ENCODE measurements around the gene GLP2R.

DNA sequence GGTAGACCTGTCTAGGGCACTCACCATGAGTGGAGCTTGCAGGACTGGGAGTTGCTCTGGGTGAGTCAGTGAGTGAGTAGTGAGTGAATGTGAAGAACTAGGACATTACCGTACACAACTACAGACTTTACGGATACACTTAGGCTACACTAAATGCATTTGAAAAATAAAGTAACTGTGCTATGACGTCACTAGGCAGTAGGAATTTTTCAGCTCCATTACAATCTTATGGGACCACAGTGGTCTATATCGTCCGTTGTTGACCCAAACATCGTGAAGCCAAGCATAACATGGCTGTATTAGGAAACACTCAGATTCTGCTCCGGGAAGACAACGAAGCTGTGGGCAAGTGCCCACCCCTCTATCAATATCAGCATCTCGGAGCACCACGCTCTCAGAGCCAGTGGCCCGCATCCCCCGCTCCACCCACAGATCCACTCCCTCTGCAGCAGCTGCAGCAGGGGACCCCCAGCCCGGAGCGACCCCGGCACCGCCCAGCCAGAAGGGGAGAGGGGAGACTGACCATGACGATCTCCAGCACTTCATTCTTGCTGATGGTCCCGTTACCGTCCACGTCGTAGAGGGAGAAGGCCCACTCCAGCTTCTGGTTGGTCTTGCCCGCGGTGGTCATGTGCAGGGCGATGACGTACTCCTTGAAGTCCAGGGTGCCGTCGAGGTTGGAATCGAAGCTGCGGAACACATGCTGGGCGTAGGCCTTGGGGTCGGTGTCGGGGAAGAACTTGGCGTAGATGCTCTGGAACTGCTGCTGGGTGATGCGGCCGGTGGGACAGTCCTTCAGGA, 78.8 kb downstream of the GLP2R start:
- TF ChIP-seq GABPA (IDR thresholded peaks at IDR 0.05; ENCODE audit: borderline replicate concordance, insufficient read depth, low read length) (no peak), TAF1 (IDR thresholded peaks at IDR 0.05; ENCODE audit: low read depth, low read length) (no peak), RAD21 (IDR thresholded peaks at IDR 0.05 in 1 of 2, conservative IDR thresholded peaks at IDR 0.05 in 1 of 2; ENCODE audit: low read depth in 2 of 2, low read length in 2 of 2) (no peak), EZH2 (IDR thresholded peaks at IDR 0.05; ENCODE audit: low read depth, low read length, severe bottlenecking) (no peak), RFX5 (IDR thresholded peaks at IDR 0.05; ENCODE audit: borderline replicate concordance, low read depth, low read length) (no peak), RXRA (IDR thresholded peaks at IDR 0.05; ENCODE audit: insufficient read depth, low read depth, low read length) (no peak), EP300 (IDR thresholded peaks at IDR 0.05; ENCODE audit: borderline replicate concordance in 1 of 2, low read depth in 2 of 2, low read length in 2 of 2) (no peak), BACH1 (IDR thresholded peaks at IDR 0.05; ENCODE audit: low read length) (no peak), TCF12 (IDR thresholded peaks at IDR 0.05; ENCODE audit: low read depth, low read length) (no peak), SIN3A (conservative IDR thresholded peaks at IDR 0.05 in 1 of 2, IDR thresholded peaks at IDR 0.05 in 1 of 2; ENCODE audit: low read depth in 1 of 2, low read length in 2 of 2) (no peak), JUND (IDR thresholded peaks at IDR 0.05; ENCODE audit: low read length) (no peak), POLR2A (IDR thresholded peaks at IDR 0.05; ENCODE audit: control extremely low read depth in 1 of 2, low read depth in 2 of 2, low read length in 2 of 2) (no peak)
- TF ChIP-seq, protein P1, sequence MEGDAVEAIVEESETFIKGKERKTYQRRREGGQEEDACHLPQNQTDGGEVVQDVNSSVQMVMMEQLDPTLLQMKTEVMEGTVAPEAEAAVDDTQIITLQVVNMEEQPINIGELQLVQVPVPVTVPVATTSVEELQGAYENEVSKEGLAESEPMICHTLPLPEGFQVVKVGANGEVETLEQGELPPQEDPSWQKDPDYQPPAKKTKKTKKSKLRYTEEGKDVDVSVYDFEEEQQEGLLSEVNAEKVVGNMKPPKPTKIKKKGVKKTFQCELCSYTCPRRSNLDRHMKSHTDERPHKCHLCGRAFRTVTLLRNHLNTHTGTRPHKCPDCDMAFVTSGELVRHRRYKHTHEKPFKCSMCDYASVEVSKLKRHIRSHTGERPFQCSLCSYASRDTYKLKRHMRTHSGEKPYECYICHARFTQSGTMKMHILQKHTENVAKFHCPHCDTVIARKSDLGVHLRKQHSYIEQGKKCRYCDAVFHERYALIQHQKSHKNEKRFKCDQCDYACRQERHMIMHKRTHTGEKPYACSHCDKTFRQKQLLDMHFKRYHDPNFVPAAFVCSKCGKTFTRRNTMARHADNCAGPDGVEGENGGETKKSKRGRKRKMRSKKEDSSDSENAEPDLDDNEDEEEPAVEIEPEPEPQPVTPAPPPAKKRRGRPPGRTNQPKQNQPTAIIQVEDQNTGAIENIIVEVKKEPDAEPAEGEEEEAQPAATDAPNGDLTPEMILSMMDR (IDR thresholded peaks at IDR 0.05; ENCODE audit: control extremely low read depth in 1 of 3, insufficient read depth in 1 of 3, low read depth in 1 of 3, low read length in 3 of 3) = no peak
- TF ChIP-seq, protein P2, sequence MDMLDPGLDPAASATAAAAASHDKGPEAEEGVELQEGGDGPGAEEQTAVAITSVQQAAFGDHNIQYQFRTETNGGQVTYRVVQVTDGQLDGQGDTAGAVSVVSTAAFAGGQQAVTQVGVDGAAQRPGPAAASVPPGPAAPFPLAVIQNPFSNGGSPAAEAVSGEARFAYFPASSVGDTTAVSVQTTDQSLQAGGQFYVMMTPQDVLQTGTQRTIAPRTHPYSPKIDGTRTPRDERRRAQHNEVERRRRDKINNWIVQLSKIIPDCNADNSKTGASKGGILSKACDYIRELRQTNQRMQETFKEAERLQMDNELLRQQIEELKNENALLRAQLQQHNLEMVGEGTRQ (IDR thresholded peaks at IDR 0.05; ENCODE audit: low read length) = no peak

Data from H1 (cell line).